B cell (primary cell): ENCODE data around the gene CENPA.

Experiments used
- CTCF ChIP-seq: fragments of 200-600 bp; IDR thresholded peaks from one replicate; pipeline ENCODE4 v1.8.0; 2022; ENCODE audit warnings: antibody characterized with exemption, mild to moderate bottlenecking
- EZH2 ChIP-seq: IDR thresholded peaks from 2 replicates; pipeline ENCODE4 v1.6.1; 2012; ENCODE audit warnings: borderline replicate concordance, low read depth, mild to moderate bottlenecking, moderate library complexity, low read length; ENCODE audit not compliant: insufficient read depth, poor library complexity, severe bottlenecking

- TF ChIP-seq CTCF (no peak), EZH2 (no peak)
These were observed 37.0 kb downstream of the CENPA start for GRCh38 chr2:26822877-26823276.
